Endothelial cell of umbilical vein (primary cell): ENCODE results near the gene PRDM1. TPM values are rescaled to one million over a fixed set of nuclear protein-coding genes. Genes with fewer than 3 reads are reported as not detected.

Experiments
- BruUV-seq: library from RNA; stranded (reverse); fragments of 400-500 nt; replicated peaks from 2 replicates; lab custom pipeline; 2021; lab: Mats Ljungman, UMichigan
- CTCF ChIA-PET: fragments of 300-600, 350-600 bp; sonication (Branson Sonifier 250); formaldehyde crosslinking; loops from one replicate; lab custom pipeline; 2021; ENCODE audit warnings: antibody characterized with exemption, inconsistent platforms; lab: Charles Lee
- POLR2A ChIA-PET: fragments of 300-600, 350-600 bp; sonication (Branson Sonifier 250); formaldehyde crosslinking; loops from one replicate; lab custom pipeline; 2021; ENCODE audit warnings: antibody characterized with exemption, inconsistent platforms; lab: Charles Lee
- DNase-seq: peaks from one replicate; pipeline ENCODE4 v3.0.0-alpha.2; 2011; ENCODE audit warnings: low read depth, low spot score
- FAIRE-seq: peaks from 2 replicates; lab custom pipeline; 2011; peaks lifted over from hg19 to GRCh38; lab: Jason Lieb, UNC
- H2AFZ ChIP-seq: 2 replicates; pipeline ENCODE4 v1.6.0; 2012; ENCODE audit warnings: low read depth, low read length, control low read depth, inconsistent platforms
- H3K27ac ChIP-seq: 2 replicates; pipeline ENCODE4 v1.5.1; 2011; ENCODE audit warnings: low read depth, mild to moderate bottlenecking, control low read depth, low read length, moderate library complexity; ENCODE audit not compliant: insufficient read depth
- H3K27me3 ChIP-seq, 2 experiments: 2 replicates each; pipeline versions ENCODE4 v1.6.0 to v1.6.1; 2011; ENCODE audit warnings: low read length in 2 of 2, mixed read lengths in 1 of 2; ENCODE audit not compliant: control insufficient read depth in 2 of 2, insufficient read depth in 2 of 2
- H3K36me3 ChIP-seq, 2 experiments: 2 replicates in 1 of 2; 3 replicates in 1 of 2; pipeline ENCODE4 v1.5.1; 2011; ENCODE audit warnings: low read length in 2 of 2, mild to moderate bottlenecking in 1 of 2, moderate library complexity in 1 of 2; ENCODE audit not compliant: control insufficient read depth in 2 of 2, insufficient read depth in 2 of 2; ENCODE audit errors: extremely low read depth in 1 of 2
- H3K4me1 ChIP-seq: 3 replicates; pipeline ENCODE4 v1.5.1; 2011; ENCODE audit warnings: mild to moderate bottlenecking, low read length; ENCODE audit not compliant: control insufficient read depth, insufficient read depth; ENCODE audit errors: extremely low read depth
- H3K4me2 ChIP-seq: 2 replicates; pipeline ENCODE4 v1.6.1; 2011; ENCODE audit warnings: low read length, control low read depth, mixed read lengths; ENCODE audit not compliant: insufficient read depth
- H3K4me3 ChIP-seq, 3 experiments: fragments of 200-600 bp in 1 of 3; sonication (generic), shearing (Covaris generic) in 1 of 3; replicated peaks in 1 of 3; 2 replicates each; pipeline ENCODE4 v1.5.1; 2011 to 2016; ENCODE audit warnings: control low read depth in 3 of 3, low read length in 3 of 3, mild to moderate bottlenecking in 2 of 3, inconsistent platforms in 1 of 3, low read depth in 1 of 3, moderate library complexity in 1 of 3; ENCODE audit not compliant: insufficient read depth in 1 of 3
- H3K79me2 ChIP-seq: 2 replicates; pipeline ENCODE4 v1.6.0; 2012; ENCODE audit warnings: low read length, inconsistent platforms; ENCODE audit not compliant: control insufficient read depth, insufficient read depth
- H3K9ac ChIP-seq: replicated peaks from 2 replicates; pipeline ENCODE3; 2011; ENCODE audit warnings: low read length, control low read depth; ENCODE audit not compliant: insufficient read depth; ENCODE audit errors: extremely low read depth
- H3K9me1 ChIP-seq: replicated peaks from 3 replicates; pipeline ENCODE4 v1.6.0; 2011; ENCODE audit warnings: mild to moderate bottlenecking, low read length; ENCODE audit not compliant: control insufficient read depth, insufficient read depth; ENCODE audit errors: extremely low read depth
- H3K9me3 ChIP-seq: replicated peaks from 2 replicates; pipeline ENCODE4 v1.5.1; 2012; ENCODE audit warnings: low read length, inconsistent platforms; ENCODE audit not compliant: control insufficient read depth, insufficient read depth
- H4K20me1 ChIP-seq: replicated peaks from 2 replicates; pipeline ENCODE3; 2011; ENCODE audit warnings: mild to moderate bottlenecking, low read length; ENCODE audit not compliant: control insufficient read depth, insufficient read depth; ENCODE audit errors: extremely low read depth
- CTCF ChIP-seq, 2 donors: IDR thresholded peaks; 1 replicate in 1 of 2; 2 replicates in 1 of 2; pipeline ENCODE4 v1.5.1; 2011; ENCODE audit warnings: low read length in 2 of 2, mild to moderate bottlenecking in 2 of 2, moderate library complexity in 2 of 2, control low read depth in 1 of 2, inconsistent platforms in 1 of 2, low read depth in 1 of 2; ENCODE audit not compliant: insufficient read depth in 1 of 2; ENCODE audit errors: extremely low read depth in 1 of 2
- EZH2 ChIP-seq: IDR thresholded peaks from 2 replicates; pipeline ENCODE4 v1.6.1; 2012; ENCODE audit warnings: borderline replicate concordance, low read depth, mild to moderate bottlenecking, moderate library complexity, low read length, inconsistent platforms; ENCODE audit not compliant: severe bottlenecking
- FOS ChIP-seq: IDR thresholded peaks from 2 replicates; pipeline ENCODE4 v1.6.1; 2011; ENCODE audit warnings: mild to moderate bottlenecking, low read length, moderate library complexity, borderline replicate concordance; ENCODE audit not compliant: insufficient read depth
- GATA2 ChIP-seq: IDR thresholded peaks from 2 replicates; pipeline ENCODE4 v1.7.0; 2011; ENCODE audit warnings: low read depth, mild to moderate bottlenecking, moderate library complexity, mixed read lengths, low read length; ENCODE audit not compliant: insufficient read length, insufficient read depth
- JUN ChIP-seq: IDR thresholded peaks from 2 replicates; pipeline ENCODE4 v1.6.1; 2011; ENCODE audit warnings: borderline replicate concordance, low read depth; ENCODE audit not compliant: insufficient read length, insufficient read depth
- MAX ChIP-seq: IDR thresholded peaks from 2 replicates; pipeline ENCODE4 v1.6.1; 2011; ENCODE audit not compliant: insufficient read depth, insufficient read length
- MYC ChIP-seq: IDR thresholded peaks from one replicate; pipeline ENCODE4 v1.6.1; 2011; ENCODE audit warnings: mild to moderate bottlenecking, low read depth, low read length
- POLR2A ChIP-seq: IDR thresholded peaks from 2 replicates; pipeline ENCODE4 v1.6.1; 2012; ENCODE audit warnings: low read depth, mild to moderate bottlenecking, control low read depth, low read length
- POLR2AphosphoS5 ChIP-seq: IDR thresholded peaks from 2 replicates; pipeline ENCODE4 v1.6.1; 2012; ENCODE audit warnings: low read depth, mild to moderate bottlenecking, control low read depth, low read length, moderate library complexity; ENCODE audit not compliant: insufficient read depth
- dilution Hi-C: fragments of 300-500 bp; cut with MboI; formaldehyde crosslinking; loops from one replicate; pipeline ENCODE4 v1.15.0; 2019; ENCODE audit warnings: low sequenced_read_pairs; ENCODE audit not compliant: extremely low pct_ligation_motif_present
- intact Hi-C: fragments of 100-400 bp; cut with micrococcal nuclease; formaldehyde crosslinking; loops from one replicate; pipeline ENCODE4 v1.10.0; 2022
- polyA plus RNA-seq, 4 experiments: library from polyadenylated mRNA; depleted of rRNA in 3 of 4; stranded (reverse) in 3 of 4; unstranded in 1 of 4; fragments of >200 nt; gene quantifications; 2 replicates each; pipeline versions ENCODE4 v1.2.1 to v1.2.3, GENCODE V29; 2011 to 2012; ENCODE audit warnings: missing spikeins in 1 of 4
- total RNA-seq: library from RNA; stranded (reverse); gene quantifications from 2 replicates; pipeline ENCODE4 v1.2.3, GENCODE V29; 2021

PRDM1 gene
- total and polyA plus RNA-seq, 2 donors (not counting 3 experiments of a cell fraction or from before 2014, with no cell fraction given): 0.36 to 2.7 TPM

- Histone ChIP-seq H4K20me1 (no peaks in the 10 kb centered on the region), H3K9me3 (no peaks in the 10 kb centered on the region), H3K9ac (no peak overlapping the region), H3K79me2 (no peaks in the 10 kb centered on the region), H3K4me2 (no peak overlapping the region), H3K36me3 (no peaks in the 10 kb centered on the region), H3K9me1 (no peaks in the 10 kb centered on the region), H3K4me3 (no peak overlapping the region), H3K27me3 (peaks cover 0 to 2% of the 10 kb centered on the region in 2 experiments), H2AFZ (no peak overlapping the region), H3K27ac (no peak overlapping the region), H3K4me1 (no peaks in the 10 kb centered on the region)
- TF ChIP-seq MAX: no peak
- no peak for TF ChIP-seq JUN
- no peak for TF ChIP-seq FOS
- no peak for TF ChIP-seq MYC
- TF ChIP-seq EZH2: no peak
- no peak for TF ChIP-seq POLR2A
- TF ChIP-seq POLR2AphosphoS5: no peak
- FAIRE-seq: no peak
- ChIA-PET POLR2A (no interaction called here), CTCF (no interaction called here)
- DNase-seq: no peak
- no TSS peak for BruUV-seq
- dilution Hi-C loops (no loop called here), intact Hi-C loops (no loop called here)
Observed at GRCh38 chr6:106156413-106156812, 70.3 kb downstream of the PRDM1 start.

- Histone ChIP-seq H3K27ac (no peak overlapping the region), H3K9me3 (no peaks in the 10 kb centered on the region), H4K20me1 (no peaks in the 10 kb centered on the region), H3K9ac (no peak overlapping the region), H3K4me1 (no peaks in the 10 kb centered on the region), H3K36me3 (no peaks in the 10 kb centered on the region), H3K9me1 (no peaks in the 10 kb centered on the region), H3K4me3 (no peak overlapping the region), H2AFZ (no peak overlapping the region), H3K27me3 (peaks cover 0 to 2% of the 10 kb centered on the region in 2 experiments), H3K79me2 (no peaks in the 10 kb centered on the region), H3K4me2 (no peak overlapping the region)
- dilution Hi-C loops (no loop called here), intact Hi-C loops (no loop called here)
- FAIRE-seq: no peak
- DNase-seq: no peak
- BruUV-seq: no TSS peak
- no peak for TF ChIP-seq MYC
- TF ChIP-seq GATA2: no peak
- TF ChIP-seq FOS: no peak
- no peak for TF ChIP-seq POLR2A
- TF ChIP-seq MAX: no peak
- TF ChIP-seq EZH2: no peak
- TF ChIP-seq JUN: no peak
- TF ChIP-seq POLR2AphosphoS5: no peak
- TF ChIP-seq CTCF (IDR thresholded peaks at IDR 0.05; ENCODE audit: extremely low read depth in 1 of 2, insufficient read depth in 1 of 2, low read depth in 1 of 2, low read length in 2 of 2): no peak
- ChIA-PET CTCF (no interaction called here), POLR2A (no interaction called here)
Observed at GRCh38 chr6:106156863-106157262, 70.7 kb downstream of the PRDM1 start.
